ENCODE results near the gene NUCB1.

- no peak for TF ChIP-seq POLR2AphosphoS5 (IDR thresholded peaks at IDR 0.05; ENCODE audit: borderline replicate concordance, low read depth, low read length)
- TF ChIP-seq EZH2 (IDR thresholded peaks at IDR 0.05): no peak
- TF ChIP-seq FOXP2 (optimal IDR thresholded peaks at IDR 0.05; ENCODE audit: control extremely low read depth, extremely low read length, insufficient read depth): no peak
Observed at GRCh38 chr19:48852292-48852691, 47.8 kb upstream of the NUCB1 start.
